ENCODE results near the gene GAB1. TPM values are rescaled to one million over a fixed set of nuclear protein-coding genes. Genes with fewer than 3 reads are reported as not detected.

Gene GAB1
- total RNA-seq, 1 donor from 2014 or later, result 27.2 TPM

DNA sequence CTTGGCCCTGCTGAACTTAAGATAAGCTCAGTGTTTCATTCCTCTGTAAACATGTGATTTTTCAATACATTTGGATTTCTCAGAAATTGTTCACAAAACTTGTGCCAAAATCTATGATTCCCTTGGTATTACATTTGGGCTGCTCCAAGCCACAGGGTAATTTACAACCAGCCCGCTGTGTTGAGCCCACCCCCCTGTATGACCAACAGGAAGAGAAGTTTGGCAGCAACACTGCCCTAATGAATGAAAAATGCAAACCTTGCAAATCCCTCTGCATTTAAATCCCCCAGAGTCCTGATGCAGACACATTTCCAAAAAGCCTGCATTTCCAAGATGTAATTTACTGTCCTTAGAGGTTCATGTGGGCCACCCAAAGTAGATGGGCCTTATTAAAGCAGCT lies 34.1 kb upstream of the GAB1 start:
- H3K27ac Mint-ChIP-seq (ENCODE audit: unreplicated experiment), result no peak overlapping the region
- DNase-seq (ENCODE audit: low read depth, low spot score), result no peak

DNA sequence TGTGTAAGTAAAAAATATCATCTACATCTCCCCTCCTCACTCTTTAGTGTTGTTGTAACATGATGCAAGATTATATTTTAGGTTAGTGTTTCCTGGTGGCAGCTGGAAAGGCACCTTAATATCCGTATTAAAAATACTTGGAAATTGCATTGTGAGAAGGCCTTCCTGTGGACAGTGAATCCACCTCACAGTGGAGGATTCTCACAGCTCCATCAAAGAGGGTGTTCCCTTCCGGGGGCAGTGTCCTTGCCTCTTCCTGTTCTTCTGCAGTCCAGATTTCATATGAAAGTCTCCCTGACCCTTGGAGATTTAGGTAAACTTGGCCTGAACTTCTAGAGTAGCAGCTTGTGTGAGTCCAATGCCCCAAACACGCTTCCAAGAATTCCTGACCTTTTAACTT lies 29.9 kb upstream of the GAB1 start:
- Mint-ChIP-seq H3K27ac (ENCODE audit: unreplicated experiment) (no peak overlapping the region), H3K4me1 (no peaks in the 10 kb centered on the region), H3K4me3 (no peak overlapping the region), H3K27me3 (ENCODE audit: low read depth) (no peaks in the 10 kb centered on the region), H3K36me3 (ENCODE audit: low read depth) (no peaks in the 10 kb centered on the region), H3K9me3 (no peaks in the 10 kb centered on the region)
- TF ChIP-seq, protein P1, sequence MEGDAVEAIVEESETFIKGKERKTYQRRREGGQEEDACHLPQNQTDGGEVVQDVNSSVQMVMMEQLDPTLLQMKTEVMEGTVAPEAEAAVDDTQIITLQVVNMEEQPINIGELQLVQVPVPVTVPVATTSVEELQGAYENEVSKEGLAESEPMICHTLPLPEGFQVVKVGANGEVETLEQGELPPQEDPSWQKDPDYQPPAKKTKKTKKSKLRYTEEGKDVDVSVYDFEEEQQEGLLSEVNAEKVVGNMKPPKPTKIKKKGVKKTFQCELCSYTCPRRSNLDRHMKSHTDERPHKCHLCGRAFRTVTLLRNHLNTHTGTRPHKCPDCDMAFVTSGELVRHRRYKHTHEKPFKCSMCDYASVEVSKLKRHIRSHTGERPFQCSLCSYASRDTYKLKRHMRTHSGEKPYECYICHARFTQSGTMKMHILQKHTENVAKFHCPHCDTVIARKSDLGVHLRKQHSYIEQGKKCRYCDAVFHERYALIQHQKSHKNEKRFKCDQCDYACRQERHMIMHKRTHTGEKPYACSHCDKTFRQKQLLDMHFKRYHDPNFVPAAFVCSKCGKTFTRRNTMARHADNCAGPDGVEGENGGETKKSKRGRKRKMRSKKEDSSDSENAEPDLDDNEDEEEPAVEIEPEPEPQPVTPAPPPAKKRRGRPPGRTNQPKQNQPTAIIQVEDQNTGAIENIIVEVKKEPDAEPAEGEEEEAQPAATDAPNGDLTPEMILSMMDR (conservative IDR thresholded peaks at IDR 0.05), result no peak
- DNase-seq (ENCODE audit: low read depth, low spot score), result no peak

More for the DNA sequence above, 34.1 kb upstream of the GAB1 start:
- Mint-ChIP-seq H3K4me3 (no peak overlapping the region), H3K9me3 (no peaks in the 10 kb centered on the region), H3K27me3 (ENCODE audit: low read depth) (no peaks in the 10 kb centered on the region), H3K4me1 (no peaks in the 10 kb centered on the region), H3K36me3 (ENCODE audit: low read depth) (no peaks in the 10 kb centered on the region)
- TF ChIP-seq, protein P1 (conservative IDR thresholded peaks at IDR 0.05), result no peak

DNA sequence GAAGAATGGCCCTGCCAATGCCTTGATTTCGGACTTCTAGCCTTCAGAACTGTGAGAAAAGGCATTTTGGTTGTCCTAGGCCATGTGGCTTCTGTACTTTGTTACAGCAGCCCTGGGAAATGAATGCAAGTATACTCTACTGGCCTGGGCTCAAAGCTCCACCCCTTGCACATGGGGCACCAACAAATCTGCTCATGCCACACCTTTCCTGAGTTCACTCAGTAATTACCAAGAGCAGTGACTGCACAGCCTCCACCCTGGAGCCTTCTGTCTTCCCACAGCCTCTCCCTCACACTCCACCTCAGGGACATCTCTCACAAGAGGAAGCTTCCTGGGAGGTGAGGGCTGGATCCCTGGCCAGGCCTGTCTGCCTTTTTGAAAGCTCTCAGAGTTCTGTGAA lies 29.1 kb upstream of the GAB1 start:
- DNase-seq (ENCODE audit: low read depth, low spot score), result no peak
- Mint-ChIP-seq H3K27me3 (ENCODE audit: low read depth) (no peaks in the 10 kb centered on the region), H3K4me3 (no peak overlapping the region), H3K4me1 (no peaks in the 10 kb centered on the region), H3K36me3 (ENCODE audit: low read depth) (no peaks in the 10 kb centered on the region), H3K9me3 (no peaks in the 10 kb centered on the region), H3K27ac (ENCODE audit: unreplicated experiment) (no peak overlapping the region)
- TF ChIP-seq, protein P1 (conservative IDR thresholded peaks at IDR 0.05), result no peak

DNA sequence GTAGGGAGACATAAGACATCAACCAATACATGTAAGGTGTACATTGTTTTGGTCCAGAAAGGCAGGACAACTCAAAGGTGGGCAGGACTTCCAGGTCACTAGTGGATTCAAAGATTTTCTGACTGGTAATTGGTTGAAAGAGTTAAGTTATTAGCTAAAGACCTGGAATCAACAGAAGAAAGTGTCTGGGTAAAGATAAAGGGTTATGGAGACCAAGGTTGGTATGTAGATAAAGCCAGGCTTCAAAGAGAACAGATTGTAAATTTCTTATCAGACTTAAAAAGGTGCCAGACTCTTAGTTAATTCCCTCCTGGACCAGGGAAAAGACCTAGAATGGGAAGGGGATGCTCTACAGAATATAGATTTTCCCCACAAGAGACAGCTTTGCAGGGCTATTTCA lies 28.3 kb upstream of the GAB1 start:
- no peak overlapping the region for H3K4me3 Mint-ChIP-seq
- TF ChIP-seq, protein P1 (conservative IDR thresholded peaks at IDR 0.05), result no peak
- no peaks in the 10 kb centered on the region for H3K9me3 Mint-ChIP-seq
- no peaks in the 10 kb centered on the region for H3K36me3 Mint-ChIP-seq (ENCODE audit: low read depth)
- no peak overlapping the region for H3K27ac Mint-ChIP-seq (ENCODE audit: unreplicated experiment)
- H3K27me3 Mint-ChIP-seq (ENCODE audit: low read depth), result no peaks in the 10 kb centered on the region
- no peaks in the 10 kb centered on the region for H3K4me1 Mint-ChIP-seq
- DNase-seq (ENCODE audit: low read depth, low spot score), result no peak

DNA sequence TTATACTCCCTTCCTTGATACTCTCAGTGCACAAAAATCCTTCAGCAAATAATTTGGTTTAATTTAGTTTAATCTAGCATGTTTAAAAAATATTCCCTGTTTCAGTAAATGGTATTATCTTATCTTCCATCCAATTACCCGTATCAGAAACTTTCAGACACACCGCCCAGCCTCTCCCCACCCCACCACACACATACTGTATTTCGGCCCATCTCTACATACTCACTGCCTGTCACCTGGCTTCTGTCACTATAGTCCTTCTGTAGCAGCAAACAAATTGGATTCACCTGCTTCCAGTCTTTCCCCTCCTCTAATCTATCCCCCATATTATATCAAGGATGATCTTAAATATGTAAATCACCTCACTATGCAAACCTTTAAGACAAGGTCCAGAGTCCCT lies 24.8 kb upstream of the GAB1 start:
- Mint-ChIP-seq H3K9me3 (no peaks in the 10 kb centered on the region), H3K4me3 (no peak overlapping the region), H3K27ac (ENCODE audit: unreplicated experiment) (no peak overlapping the region), H3K27me3 (ENCODE audit: low read depth) (no peaks in the 10 kb centered on the region), H3K36me3 (ENCODE audit: low read depth) (no peaks in the 10 kb centered on the region), H3K4me1 (no peaks in the 10 kb centered on the region)
- TF ChIP-seq, protein P1 (conservative IDR thresholded peaks at IDR 0.05), result no peak
- DNase-seq (ENCODE audit: low read depth, low spot score), result no peak

DNA sequence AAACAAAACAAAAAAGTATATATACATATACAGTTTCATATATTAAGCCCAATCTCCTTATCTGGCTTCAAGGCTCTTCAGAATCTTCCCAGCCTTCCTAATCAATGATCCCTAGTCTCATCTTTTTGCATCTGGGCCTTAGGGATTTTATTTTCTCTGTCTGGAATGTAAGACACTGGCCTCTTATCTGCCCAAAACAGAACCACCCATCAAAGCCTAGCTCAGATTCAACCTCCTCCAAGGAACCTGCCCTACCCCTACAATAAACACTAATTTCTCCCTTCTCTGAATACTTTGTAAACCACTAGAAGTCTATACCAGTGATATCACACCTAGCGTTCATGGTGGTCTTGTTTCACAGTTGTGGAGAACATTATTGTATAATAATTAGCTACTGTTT lies 23.2 kb upstream of the GAB1 start:
- Mint-ChIP-seq H3K9me3 (no peaks in the 10 kb centered on the region), H3K27ac (ENCODE audit: unreplicated experiment) (no peak overlapping the region), H3K4me3 (no peak overlapping the region), H3K36me3 (ENCODE audit: low read depth) (no peaks in the 10 kb centered on the region), H3K4me1 (no peaks in the 10 kb centered on the region), H3K27me3 (ENCODE audit: low read depth) (no peaks in the 10 kb centered on the region)
- TF ChIP-seq, protein P1 (conservative IDR thresholded peaks at IDR 0.05), result no peak
- DNase-seq (ENCODE audit: low read depth, low spot score), result no peak

Data from neural crest cell (in vitro differentiated cells).